Endothelial cell of hepatic sinusoid (primary cell): ENCODE measurements around the gene TAF6L.
"Not testable (repeated sequence)": the region's sequence is repeated elsewhere in the genome, so short reads cannot be mapped to it uniquely, and the experiment has no call there.

ENCODE experiments used
- in situ Hi-C: cut with HindIII; loops from 2 replicates; pipeline ENCODE4 v1.10.0; 2017; ENCODE audit warnings: low sequenced_read_pairs

TAF6L gene, protein sequence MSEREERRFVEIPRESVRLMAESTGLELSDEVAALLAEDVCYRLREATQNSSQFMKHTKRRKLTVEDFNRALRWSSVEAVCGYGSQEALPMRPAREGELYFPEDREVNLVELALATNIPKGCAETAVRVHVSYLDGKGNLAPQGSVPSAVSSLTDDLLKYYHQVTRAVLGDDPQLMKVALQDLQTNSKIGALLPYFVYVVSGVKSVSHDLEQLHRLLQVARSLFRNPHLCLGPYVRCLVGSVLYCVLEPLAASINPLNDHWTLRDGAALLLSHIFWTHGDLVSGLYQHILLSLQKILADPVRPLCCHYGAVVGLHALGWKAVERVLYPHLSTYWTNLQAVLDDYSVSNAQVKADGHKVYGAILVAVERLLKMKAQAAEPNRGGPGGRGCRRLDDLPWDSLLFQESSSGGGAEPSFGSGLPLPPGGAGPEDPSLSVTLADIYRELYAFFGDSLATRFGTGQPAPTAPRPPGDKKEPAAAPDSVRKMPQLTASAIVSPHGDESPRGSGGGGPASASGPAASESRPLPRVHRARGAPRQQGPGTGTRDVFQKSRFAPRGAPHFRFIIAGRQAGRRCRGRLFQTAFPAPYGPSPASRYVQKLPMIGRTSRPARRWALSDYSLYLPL

DNA sequence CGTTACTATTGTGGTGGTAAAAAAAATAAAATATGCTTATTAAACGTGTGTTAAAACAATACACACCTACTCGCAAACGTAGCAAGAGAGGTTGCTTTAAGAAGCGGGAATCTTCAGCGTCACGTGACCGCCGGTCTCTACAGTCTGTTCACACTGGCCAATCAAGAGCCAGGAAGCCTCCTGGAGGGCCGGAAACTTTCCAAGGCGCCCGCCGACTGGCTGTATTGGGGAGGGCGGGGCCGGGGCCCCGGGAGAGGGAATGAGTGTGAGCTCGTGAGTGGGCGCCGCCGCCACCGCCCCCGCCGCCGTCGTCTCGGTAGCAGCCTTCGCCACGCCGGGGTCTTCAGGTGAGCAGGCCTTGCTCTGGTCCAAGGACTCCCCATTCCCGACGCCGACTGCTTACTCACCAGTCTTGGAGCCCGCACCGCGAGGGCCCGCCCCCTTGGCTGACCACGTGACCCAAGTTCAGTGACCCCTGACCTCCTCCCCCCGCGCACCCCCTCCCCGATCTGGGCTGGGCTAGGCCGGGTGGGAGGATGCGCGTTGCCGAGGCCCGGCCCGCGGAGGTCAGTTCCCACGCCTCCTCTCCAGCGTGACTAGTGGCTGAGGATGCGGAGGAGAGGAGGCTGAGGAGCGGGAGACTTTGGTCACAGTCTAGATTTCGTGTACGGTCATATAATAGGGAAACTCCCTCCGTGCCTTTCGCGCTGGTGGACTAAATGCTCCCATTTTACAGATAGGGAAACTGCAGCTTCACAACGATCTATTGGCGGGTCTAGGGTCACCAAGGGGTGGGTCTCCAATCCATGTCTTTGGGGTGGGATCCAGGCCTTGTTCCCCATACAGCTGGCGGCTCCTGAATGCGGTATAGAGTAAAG is at the start of gene TAF6L:
TAF6L (plus strand) TSS at position 253 of the 878 bp plus-strand sequence. CDS start 4,388 bp downstream, outside the sequence.
- in situ Hi-C loops: loop anchor here (5.0 to 10.0 kb wide), 2 partner anchors 57 to 99 kb away; partner anchors contain the start of genes LBHD1 and UQCC3

GRCh38 chr11:62721994-62722393 is 49.2 kb upstream of the TAF6L start:
- in situ Hi-C loops: no loop called here

GRCh38 chr11:62724171-62724570 is 47.0 kb upstream of the TAF6L start:
- in situ Hi-C loops: no loop called here

DNA sequence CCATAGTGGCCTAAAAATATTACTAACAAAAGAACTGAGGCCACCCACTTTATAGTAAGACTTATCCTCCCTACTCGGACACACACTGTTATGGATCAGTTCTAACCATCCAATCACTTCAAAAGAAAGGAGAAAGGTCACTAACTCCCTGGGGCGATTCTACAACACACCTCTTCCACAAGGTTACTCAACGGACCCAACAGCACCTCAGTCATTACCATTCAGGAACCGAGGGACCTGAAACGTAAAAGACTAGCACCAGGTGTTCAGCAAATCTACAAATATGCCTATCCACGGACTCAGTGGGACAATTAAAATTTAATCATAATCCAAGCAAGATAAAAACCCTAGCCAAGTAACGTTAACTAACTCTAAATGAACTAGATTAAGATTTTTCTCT is 45.5 kb upstream of the TAF6L start:
- in situ Hi-C loops: no loop called here

DNA sequence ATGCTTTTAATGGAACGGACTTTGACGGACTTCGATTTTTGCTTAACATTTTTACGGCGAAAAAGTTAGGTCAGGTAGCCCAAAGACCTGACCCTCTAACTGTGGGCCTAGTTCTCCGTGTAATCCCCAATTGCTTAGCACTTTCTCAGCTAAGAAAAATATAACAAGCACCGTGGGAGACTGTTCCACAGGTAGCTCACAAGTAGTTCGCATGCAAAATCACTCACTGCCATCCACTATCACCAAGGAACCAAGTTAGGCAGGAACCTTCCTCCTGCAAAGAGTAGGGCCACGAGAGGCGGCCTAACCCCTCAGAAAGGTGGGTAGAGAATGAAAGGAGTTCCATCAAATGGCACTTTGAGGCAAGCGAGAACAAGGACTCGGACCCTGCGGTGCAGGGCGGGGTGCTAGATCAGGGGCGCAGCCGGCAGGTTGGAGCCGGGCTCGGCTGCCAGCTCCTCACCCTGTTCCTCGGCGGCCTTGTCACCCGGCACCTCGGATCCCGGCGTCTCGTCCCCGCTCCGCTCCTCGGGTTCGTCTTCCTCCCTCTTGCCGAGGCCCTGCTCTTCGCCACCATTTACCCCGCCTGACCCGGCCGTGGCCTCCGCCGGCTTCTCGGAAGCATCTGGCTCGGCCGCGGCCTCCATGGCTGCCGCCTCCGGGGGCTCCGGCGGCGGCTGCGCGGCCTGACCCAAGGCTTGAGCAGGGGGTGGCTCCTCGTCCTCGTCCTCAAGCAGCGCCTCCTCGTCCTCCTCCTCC is 44.9 kb upstream of the TAF6L start:
- in situ Hi-C loops: no loop called here

- in situ Hi-C loops: no loop called here
Observed at GRCh38 chr11:62726915-62727164, 44.4 kb upstream of the TAF6L start.

- in situ Hi-C loops: no loop called here
Observed at GRCh38 chr11:62727165-62727871, 43.9 kb upstream of the TAF6L start, which contains the start of gene HNRNPUL2. HNRNPUL2 (minus strand) TSS chr11:62727457; CDS start chr11:62727156, 301 bp downstream.

GRCh38 chr11:62727872-62728170 is 43.4 kb upstream of the TAF6L start:
- in situ Hi-C loops: no loop called here

DNA sequence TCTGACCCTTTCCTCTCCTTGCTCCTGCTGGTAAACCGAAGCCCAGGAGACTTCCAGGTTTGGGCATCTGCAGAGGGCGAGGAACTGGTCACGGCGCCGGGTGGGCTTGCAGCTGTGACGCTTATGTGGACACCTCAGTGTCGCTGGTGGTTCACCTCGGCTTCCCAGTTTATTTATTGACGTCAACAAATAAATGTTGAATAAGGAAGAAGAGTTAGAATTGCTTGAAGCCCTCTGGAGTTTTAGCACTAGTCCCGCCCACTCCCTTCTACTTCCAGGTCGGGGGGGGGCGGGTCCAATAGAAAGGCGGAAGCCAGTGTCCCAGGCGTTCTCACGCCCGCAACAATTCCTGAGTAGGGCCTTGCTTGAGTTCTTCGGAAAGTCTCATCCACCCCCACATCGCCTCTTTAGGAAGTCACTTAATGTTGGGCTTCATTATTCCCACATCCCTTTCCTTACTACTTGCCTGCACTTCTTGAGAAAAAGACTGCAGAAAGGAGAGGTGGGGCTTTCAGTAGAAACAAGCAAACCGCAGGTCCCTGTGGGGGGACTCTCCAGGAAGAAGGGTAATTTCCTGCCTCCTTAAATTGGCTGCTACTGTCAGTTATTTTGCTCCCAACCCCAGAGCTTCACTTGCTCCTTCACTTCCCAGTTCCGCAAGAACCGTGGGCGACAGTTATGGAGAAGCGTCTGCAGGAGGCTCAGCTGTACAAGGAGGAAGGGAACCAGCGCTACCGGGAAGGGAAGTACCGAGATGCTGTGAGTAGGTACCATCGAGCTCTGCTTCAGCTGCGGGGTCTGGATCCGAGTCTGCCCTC is 42.8 kb upstream of the TAF6L start, which contains the start of gene TTC9C:
TTC9C (plus strand) TSS at position 316 of the 818 bp plus-strand sequence; CDS start at position 679, 363 bp downstream.
- in situ Hi-C loops: no loop called here

GRCh38 chr11:62730076-62730475 is 41.1 kb upstream of the TAF6L start:
- in situ Hi-C loops: not testable (repeated sequence)

- in situ Hi-C loops: no loop called here
Observed at GRCh38 chr11:62732830-62733229, 38.4 kb upstream of the TAF6L start.

GRCh38 chr11:62737196-62737595 is 34.0 kb upstream of the TAF6L start:
- in situ Hi-C loops: no loop called here

GRCh38 chr11:62747475-62748160 is 23.6 kb upstream of the TAF6L start:
- in situ Hi-C loops: no loop called here

DNA sequence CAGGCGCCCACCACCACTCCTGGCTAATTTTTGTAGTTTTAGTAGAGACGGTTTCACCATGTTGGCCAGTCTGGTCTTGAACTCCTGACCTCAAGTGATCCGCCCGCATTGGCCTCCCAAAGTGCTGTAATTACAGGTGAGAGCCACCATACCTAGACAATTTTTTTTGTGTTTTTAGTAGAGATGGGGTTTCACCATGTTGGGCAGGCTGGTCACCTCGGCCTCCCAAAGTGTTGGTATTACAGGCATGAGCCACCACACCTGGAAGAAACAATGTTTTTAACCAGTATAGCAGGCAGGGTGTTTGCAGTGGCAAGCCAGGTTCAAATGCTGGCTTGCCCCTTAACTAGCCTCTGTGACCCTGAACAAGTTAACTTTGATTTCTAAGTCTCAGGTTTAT is 21.3 kb upstream of the TAF6L start:
- in situ Hi-C loops: loop anchor here (5.0 kb wide), 1 partner anchor 113 kb away; no protein-coding TSS in a partner anchor

DNA sequence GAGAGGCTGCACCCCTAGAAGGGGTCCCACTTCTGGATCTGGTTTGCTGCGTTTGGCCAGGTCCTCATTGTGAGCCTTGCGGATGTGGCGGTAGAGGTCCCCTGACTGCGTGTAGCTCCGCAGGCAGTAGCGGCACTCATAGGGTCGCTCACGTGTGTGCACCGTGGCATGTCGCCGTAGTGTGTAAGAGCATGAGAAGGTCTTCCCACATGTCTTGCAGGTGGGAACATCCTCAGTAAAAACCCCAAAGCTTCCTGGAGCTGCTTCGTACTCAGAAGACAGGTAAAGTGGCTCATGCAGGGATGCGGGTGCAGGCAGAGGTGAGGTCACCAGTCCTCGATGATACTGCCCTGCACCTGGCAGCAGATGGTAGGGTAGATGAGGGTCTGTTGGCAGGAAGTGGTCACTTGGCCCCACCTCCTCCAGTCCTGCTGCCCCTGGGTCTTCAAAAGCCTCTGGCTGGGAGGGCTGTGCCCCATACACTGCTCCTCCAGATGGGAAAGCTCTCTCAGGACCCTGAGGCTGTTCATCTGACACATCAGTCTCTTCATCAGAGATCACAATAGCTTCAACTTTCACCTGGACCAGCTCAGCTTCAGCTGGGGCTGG is 18.9 kb upstream of the TAF6L start:
- in situ Hi-C loops: loop anchor here (5.0 kb wide), 1 partner anchor 115 kb away; no protein-coding TSS in a partner anchor

DNA sequence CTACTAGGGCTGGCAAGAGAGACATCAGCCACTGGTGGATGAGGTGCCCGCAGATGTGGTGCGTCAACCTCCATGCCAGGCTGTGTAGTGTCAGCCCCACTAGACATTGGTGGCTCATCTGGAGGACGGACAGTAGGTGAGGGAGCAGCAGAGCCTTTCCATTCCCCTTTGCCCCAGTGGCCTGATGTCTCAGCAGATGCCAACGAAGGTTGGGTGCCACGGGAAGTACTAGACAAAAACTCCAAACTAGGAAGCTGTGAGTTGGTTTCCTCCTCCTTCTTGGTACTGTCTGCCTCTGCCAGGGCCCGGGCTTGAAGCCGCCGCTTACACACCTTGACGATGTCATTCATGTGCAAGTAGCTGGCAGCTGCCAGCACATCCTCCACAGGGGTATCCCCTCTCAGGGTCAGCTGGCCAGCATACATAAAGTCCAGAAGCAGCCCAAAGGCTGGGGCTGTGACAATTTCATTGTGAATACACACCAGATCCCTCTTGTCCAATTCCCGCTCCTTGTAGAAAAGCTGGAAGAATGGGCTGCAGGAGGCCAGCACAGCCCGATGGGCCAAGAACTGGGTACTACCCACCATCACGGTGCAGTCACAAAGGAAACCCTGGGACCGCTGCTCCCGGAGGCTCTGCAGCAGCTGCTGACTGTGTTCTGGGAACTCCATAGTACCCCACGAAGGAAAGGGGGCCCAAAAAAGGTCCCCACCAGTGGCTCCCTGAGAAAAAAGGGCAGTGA is 18.0 kb upstream of the TAF6L start:
- in situ Hi-C loops: loop anchor here (5.0 kb wide), 1 partner anchor 116 kb away; no protein-coding TSS in a partner anchor
